BLaER1 treated with 17β-estradiol and CSF1 and Interleukin-3, amounts not matched to agents 10 nM and 100 nM (cell line): ENCODE results near the gene CTCF.

ENCODE experiments used
- H3K27ac ChIP-seq, 11 experiments: shearing (Covaris generic); formaldehyde crosslinking; 2 replicates each; pipeline ENCODE4 v1.8.1; 2022
- H3K27me3 ChIP-seq, 11 experiments: shearing (Covaris generic); formaldehyde crosslinking; 2 replicates each; pipeline ENCODE4 v1.8.1; 2022
- H3K36me3 ChIP-seq, 11 experiments: shearing (Covaris generic); formaldehyde crosslinking; 2 replicates each; pipeline ENCODE4 v1.8.1; 2022
- H3K4me1 ChIP-seq, 10 experiments: shearing (Covaris generic); formaldehyde crosslinking; 2 replicates each; pipeline ENCODE4 v1.8.1; 2022
- H3K4me2 ChIP-seq, 11 experiments: shearing (Covaris generic); formaldehyde crosslinking; 2 replicates each; pipeline ENCODE4 v1.8.1; 2022
- H3K4me3 ChIP-seq, 10 experiments: shearing (Covaris generic); formaldehyde crosslinking; 2 replicates each; pipeline ENCODE4 v1.8.1; 2022
- H3K9ac ChIP-seq, 11 experiments: shearing (Covaris generic); formaldehyde crosslinking; 2 replicates each; pipeline ENCODE4 v1.8.1; 2022
- H3K9me3 ChIP-seq, 11 experiments: shearing (Covaris generic); formaldehyde crosslinking; replicated peaks in 1 of 11; 2 replicates each; pipeline ENCODE4 v1.8.1; 2022
- H4K20me1 ChIP-seq, 11 experiments: shearing (Covaris generic); formaldehyde crosslinking; 2 replicates each; pipeline ENCODE4 v1.8.1; 2022
- Cebpa-rat ChIP-seq, 11 experiments: shearing (Covaris generic); IDR thresholded peaks; 2 replicates each; pipeline ENCODE4 v1.8.1; 2022

The CTCF gene

GRCh38 chr16:67560827-67561342 lies 1.4 kb upstream of the CTCF start:
- Histone ChIP-seq H3K27me3 (no peaks in the 10 kb centered on the region), H3K4me3 (peak overlapping the region; percentile 59 to 98 (median 65)), H3K9ac (peak overlapping the region; percentile 78 to 100 (median 100)), H3K27ac (peak overlapping the region; percentile 39 to 100 (median 100); a peak in 21 of 22 replicates), H3K36me3 (peaks cover 0 to 26% (median 18%) of the 10 kb centered on the region in 11 experiments; a peak in 12 of 22 replicates), H3K4me1 (peaks cover 69 to 75% (median 73%) of the 10 kb centered on the region in 10 experiments), H3K9me3 (no peaks in the 10 kb centered on the region), H3K4me2 (peak overlapping the region; percentile 84 to 98 (median 95)), H4K20me1 (peaks cover 0 to 66% (median 13%) of the 10 kb centered on the region in 11 experiments; a peak in 19 of 22 replicates)
- TF ChIP-seq Cebpa-rat (IDR thresholded peaks at IDR 0.05) = no peak

DNA sequence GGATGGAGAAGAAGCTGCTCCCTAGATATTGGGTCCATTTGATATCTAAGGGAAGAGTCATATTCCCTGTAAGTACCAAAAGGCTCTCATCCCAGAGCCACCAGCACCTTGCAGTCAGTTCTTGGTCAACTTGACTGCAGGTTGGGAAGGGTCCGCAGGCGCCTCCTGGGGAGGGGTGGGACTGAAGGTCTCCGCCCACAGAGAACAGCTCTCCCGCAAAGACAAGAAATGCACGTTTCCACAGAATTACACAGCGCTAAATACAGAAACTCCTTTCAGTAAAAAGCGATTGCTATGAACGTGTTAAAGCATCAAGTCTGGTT lies 864 bp upstream of the CTCF start:
- peak overlapping the region; percentile 78 to 100 (median 100) for H3K9ac ChIP-seq

GRCh38 chr16:67561824-67562525 lies 351 bp upstream of the CTCF start:
- Histone ChIP-seq H3K4me1 (peaks cover 69 to 75% (median 73%) of the 10 kb centered on the region in 10 experiments), H3K4me3 (peak overlapping the region; percentile 80 to 99 (median 95)), H3K27ac (peak overlapping the region; percentile 99 to 100 (median 100)), H3K9ac (peak overlapping the region; percentile 99 to 100 (median 100)), H3K36me3 (peaks cover 0 to 26% (median 18%) of the 10 kb centered on the region in 11 experiments; a peak in 12 of 22 replicates), H3K27me3 (no peaks in the 10 kb centered on the region), H4K20me1 (peaks cover 3 to 75% (median 23%) of the 10 kb centered on the region in 11 experiments; a peak in 19 of 22 replicates), H3K4me2 (peak overlapping the region; percentile 84 to 98 (median 95)), H3K9me3 (no peaks in the 10 kb centered on the region)
- no peak for TF ChIP-seq Cebpa-rat (IDR thresholded peaks at IDR 0.05)

More for the DNA sequence above, 864 bp upstream of the CTCF start:
- Histone ChIP-seq H3K27ac (peak overlapping the region; percentile 39 to 100 (median 100); a peak in 21 of 22 replicates), H3K9me3 (no peaks in the 10 kb centered on the region), H3K4me3 (peak overlapping the region; percentile 59 to 98 (median 65)), H3K27me3 (no peaks in the 10 kb centered on the region), H4K20me1 (peaks cover 0 to 69% (median 18%) of the 10 kb centered on the region in 11 experiments; a peak in 19 of 22 replicates), H3K36me3 (peaks cover 0 to 26% (median 18%) of the 10 kb centered on the region in 11 experiments; a peak in 12 of 22 replicates), H3K4me1 (peaks cover 69 to 75% (median 73%) of the 10 kb centered on the region in 10 experiments), H3K4me2 (peak overlapping the region; percentile 84 to 98 (median 95))
- no peak for TF ChIP-seq Cebpa-rat (IDR thresholded peaks at IDR 0.05)

- Histone ChIP-seq H3K4me2 (peak overlapping the region; percentile 82 to 96 (median 89)), H4K20me1 (peaks cover 15 to 83% (median 35%) of the 10 kb centered on the region in 11 experiments; a peak in 21 of 22 replicates)
- TF ChIP-seq Cebpa-rat (IDR thresholded peaks at IDR 0.05) = no peak
Observed at GRCh38 chr16:67562918-67563707, 787 bp downstream of the CTCF start.

GRCh38 chr16:67563708-67564468 lies 1.6 kb downstream of the CTCF start:
- Histone ChIP-seq H3K36me3 (peaks cover 0 to 23% (median 8%) of the 10 kb centered on the region in 11 experiments; a peak in 10 of 22 replicates), H3K27me3 (no peaks in the 10 kb centered on the region), H4K20me1 (peaks cover 23 to 85% (median 43%) of the 10 kb centered on the region in 11 experiments; a peak in 21 of 22 replicates), H3K4me3 (peak overlapping the region; percentile 80 to 99 (median 95)), H3K9ac (peak overlapping the region; percentile 99 to 100 (median 100)), H3K27ac (peak overlapping the region; percentile 99 to 100 (median 100)), H3K4me2 (peak overlapping the region; percentile 82 to 96 (median 89)), H3K4me1 (peaks cover 58 to 75% (median 68%) of the 10 kb centered on the region in 10 experiments), H3K9me3 (no peaks in the 10 kb centered on the region)
- peak in 10 of 11 experiments; percentile 28 to 96 (median 88); a peak in 18 of 22 replicates for TF ChIP-seq Cebpa-rat (IDR thresholded peaks at IDR 0.05)

More at GRCh38 chr16:67562918-67563707, 787 bp downstream of the CTCF start:
- Histone ChIP-seq H3K27me3 (no peaks in the 10 kb centered on the region), H3K27ac (peak overlapping the region; percentile 99 to 100 (median 100)), H3K9ac (peak overlapping the region; percentile 99 to 100 (median 100)), H3K36me3 (peaks cover 0 to 25% (median 15%) of the 10 kb centered on the region in 11 experiments; a peak in 12 of 22 replicates), H3K4me1 (peaks cover 61 to 75% (median 70%) of the 10 kb centered on the region in 10 experiments), H3K9me3 (no peaks in the 10 kb centered on the region), H3K4me3 (peak overlapping the region; percentile 80 to 99 (median 95))

GRCh38 chr16:67565470-67566100 lies 3.3 kb downstream of the CTCF start:
- Histone ChIP-seq H3K4me1 (peaks cover 41 to 64% (median 52%) of the 10 kb centered on the region in 10 experiments), H3K4me2 (peak overlapping the region; percentile 82 to 96 (median 89)), H3K9ac (peak overlapping the region; percentile 43 to 100 (median 100); a peak in 17 of 22 replicates), H3K27me3 (no peaks in the 10 kb centered on the region), H4K20me1 (peaks cover 31 to 85% (median 59%) of the 10 kb centered on the region in 11 experiments; a peak in 21 of 22 replicates), H3K36me3 (peaks cover 0 to 17% (median 4%) of the 10 kb centered on the region in 11 experiments; a peak in 10 of 22 replicates), H3K9me3 (no peaks in the 10 kb centered on the region), H3K27ac (peak overlapping the region in 10 of 11 experiments; percentile 99 to 100 (median 100); a peak in 19 of 22 replicates), H3K4me3 (peak overlapping the region in 8 of 10 experiments; percentile 80 to 99 (median 95); a peak in 10 of 20 replicates)
- no peak for TF ChIP-seq Cebpa-rat (IDR thresholded peaks at IDR 0.05)

DNA sequence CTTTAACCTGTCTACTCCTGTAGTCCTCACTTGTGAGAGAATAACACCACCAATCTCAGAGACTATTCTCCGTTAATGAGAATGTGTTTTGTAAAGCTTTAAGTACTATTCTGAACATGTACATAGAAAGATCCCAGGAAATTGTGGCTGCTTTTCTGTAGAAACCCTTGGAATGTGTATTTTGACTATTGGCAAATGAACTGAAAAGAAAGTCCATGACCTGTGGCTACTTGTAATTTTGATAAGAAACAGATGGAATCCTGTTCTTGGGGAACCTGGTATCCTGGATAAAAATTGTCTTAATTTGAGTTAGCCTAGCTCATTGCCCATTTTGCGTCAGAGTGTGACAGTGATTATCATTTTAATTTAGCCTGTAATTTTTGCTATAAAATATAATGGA lies 9.1 kb downstream of the CTCF start:
- Histone ChIP-seq H3K27ac (no peak overlapping the region), H3K4me2 (no peak overlapping the region), H4K20me1 (peaks cover 57 to 93% (median 69%) of the 10 kb centered on the region in 11 experiments; a peak in 21 of 22 replicates), H3K9ac (no peak overlapping the region), H3K4me3 (no peak overlapping the region), H3K4me1 (peaks cover 10 to 30% (median 21%) of the 10 kb centered on the region in 10 experiments; a peak in 19 of 20 replicates), H3K9me3 (no peaks in the 10 kb centered on the region), H3K27me3 (no peaks in the 10 kb centered on the region), H3K36me3 (peaks cover 0 to 74% (median 59%) of the 10 kb centered on the region in 11 experiments)
- TF ChIP-seq Cebpa-rat (IDR thresholded peaks at IDR 0.05) = no peak
